Measurements from ENCODE around the gene DGKD.
"Not testable (repeated sequence)": the region's sequence is repeated elsewhere in the genome, so short reads cannot be mapped to it uniquely, and the experiment has no call there.

DGKD gene, protein sequence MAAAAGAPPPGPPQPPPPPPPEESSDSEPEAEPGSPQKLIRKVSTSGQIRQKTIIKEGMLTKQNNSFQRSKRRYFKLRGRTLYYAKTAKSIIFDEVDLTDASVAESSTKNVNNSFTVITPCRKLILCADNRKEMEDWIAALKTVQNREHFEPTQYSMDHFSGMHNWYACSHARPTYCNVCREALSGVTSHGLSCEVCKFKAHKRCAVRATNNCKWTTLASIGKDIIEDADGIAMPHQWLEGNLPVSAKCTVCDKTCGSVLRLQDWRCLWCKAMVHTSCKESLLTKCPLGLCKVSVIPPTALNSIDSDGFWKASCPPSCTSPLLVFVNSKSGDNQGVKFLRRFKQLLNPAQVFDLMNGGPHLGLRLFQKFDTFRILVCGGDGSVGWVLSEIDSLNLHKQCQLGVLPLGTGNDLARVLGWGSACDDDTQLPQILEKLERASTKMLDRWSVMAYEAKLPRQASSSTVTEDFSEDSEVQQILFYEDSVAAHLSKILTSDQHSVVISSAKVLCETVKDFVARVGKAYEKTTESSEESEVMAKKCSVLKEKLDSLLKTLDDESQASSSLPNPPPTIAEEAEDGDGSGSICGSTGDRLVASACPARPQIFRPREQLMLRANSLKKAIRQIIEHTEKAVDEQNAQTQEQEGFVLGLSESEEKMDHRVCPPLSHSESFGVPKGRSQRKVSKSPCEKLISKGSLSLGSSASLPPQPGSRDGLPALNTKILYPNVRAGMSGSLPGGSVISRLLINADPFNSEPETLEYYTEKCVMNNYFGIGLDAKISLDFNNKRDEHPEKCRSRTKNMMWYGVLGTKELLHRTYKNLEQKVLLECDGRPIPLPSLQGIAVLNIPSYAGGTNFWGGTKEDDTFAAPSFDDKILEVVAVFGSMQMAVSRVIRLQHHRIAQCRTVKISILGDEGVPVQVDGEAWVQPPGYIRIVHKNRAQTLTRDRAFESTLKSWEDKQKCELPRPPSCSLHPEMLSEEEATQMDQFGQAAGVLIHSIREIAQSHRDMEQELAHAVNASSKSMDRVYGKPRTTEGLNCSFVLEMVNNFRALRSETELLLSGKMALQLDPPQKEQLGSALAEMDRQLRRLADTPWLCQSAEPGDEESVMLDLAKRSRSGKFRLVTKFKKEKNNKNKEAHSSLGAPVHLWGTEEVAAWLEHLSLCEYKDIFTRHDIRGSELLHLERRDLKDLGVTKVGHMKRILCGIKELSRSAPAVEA

DNA sequence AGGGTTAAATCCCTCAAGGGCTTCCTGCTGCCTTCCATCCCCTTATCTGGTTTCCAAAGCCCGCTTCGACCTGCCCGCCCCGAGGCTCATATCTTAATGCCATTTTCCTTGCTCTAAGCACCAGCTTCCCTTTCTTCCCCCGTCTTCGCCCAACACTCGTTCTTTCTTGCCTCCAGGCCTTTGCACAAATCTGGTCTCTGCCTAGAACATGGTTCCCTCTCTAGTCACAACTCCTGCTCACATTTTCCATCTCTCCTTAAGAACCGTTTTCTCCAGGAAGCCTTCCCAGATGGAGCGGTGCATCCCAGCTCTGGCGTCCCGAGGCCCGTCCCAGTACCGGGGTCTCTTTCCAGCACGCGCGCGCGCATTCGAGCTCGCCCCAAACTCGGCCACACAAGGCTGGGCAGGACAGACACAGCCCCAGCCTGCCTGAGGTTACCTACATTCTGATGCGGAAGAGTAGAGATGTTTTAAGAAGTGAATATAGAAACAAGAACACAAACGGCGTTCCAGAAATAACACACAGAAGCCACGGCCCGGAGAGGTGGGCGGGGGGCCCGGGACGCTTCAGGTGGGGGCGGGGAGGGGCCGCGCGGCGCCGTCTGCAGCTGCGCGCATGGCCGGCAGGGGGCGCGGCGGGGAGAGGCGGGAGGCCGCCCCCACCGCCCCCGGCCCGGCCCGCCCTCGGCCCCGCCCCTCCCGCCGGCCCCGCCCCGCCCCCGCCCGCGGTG is at the start of gene DGKD:
Gene DGKD (plus strand): TSS at position 726 of the 731 bp plus-strand sequence. CDS start 25 bp downstream, outside the sequence.
- FAIRE-seq: no peak

- no peak for FAIRE-seq
Observed at GRCh38 chr2:233307565-233307964, 46.7 kb upstream of the DGKD start, which contains the start of gene SAG. Gene SAG (plus strand): TSS chr2:233307816. CDS start chr2:233309190, 1,374 bp downstream.

- no peak for FAIRE-seq
Observed at GRCh38 chr2:233311241-233311926, 42.9 kb upstream of the DGKD start.

DNA sequence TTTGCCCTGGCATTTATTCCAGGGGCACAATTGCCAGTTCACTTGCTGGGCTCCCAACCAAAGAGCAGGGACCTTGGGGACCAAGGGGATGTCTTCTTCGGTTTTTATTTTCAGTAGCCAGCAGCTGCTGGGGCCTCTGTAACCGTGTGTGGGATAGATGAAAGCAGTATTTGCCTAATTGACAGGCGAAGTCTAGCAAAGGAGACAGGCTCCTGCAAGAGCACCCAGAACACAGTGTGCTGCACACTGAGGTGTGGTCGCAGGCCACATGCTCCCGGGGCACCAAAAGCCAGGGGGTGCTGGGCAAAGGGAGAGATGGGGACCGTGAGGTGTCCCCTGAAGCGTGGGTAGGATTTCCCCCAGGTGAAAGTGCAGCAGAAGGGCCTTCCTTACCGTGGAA is 41.4 kb upstream of the DGKD start:
- FAIRE-seq: no peak

DNA sequence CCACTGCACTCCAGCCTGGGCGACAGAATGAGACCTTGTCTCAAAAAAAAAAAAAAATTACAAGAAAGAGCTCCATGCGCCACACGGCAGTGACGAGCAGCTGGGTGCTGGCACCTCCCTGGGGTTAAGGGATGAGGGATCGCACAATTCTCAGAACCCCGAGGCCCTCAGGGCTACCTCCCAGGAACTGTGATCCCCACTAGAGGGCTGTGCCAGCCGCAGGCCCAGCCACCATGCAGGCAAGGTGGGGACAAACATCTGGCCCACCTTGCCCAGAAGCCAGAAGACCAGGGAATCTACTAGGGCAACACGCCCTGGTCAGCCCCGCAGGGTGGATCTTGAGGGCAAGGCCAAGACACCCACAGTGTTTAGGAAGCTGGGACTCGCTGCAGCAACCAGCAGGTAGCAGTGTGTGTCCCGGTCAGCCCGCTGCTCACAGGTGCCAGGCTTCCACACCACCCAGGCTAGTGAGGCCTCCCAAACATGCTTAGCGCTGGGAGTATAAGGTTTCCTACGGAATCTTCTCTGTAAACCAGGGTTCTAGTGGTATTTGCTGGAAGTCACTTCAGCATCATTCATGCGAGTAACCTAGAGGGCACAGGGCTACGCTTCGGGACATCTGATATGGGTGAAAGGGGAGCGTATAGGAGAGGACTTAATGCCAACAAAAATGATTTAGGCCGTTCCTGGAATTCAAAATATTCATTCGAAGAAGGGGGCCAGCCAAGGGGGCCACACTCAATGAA is 39.9 kb upstream of the DGKD start:
- FAIRE-seq: no peak

GRCh38 chr2:233317196-233317943 is 36.9 kb upstream of the DGKD start:
- FAIRE-seq: no peak

GRCh38 chr2:233319256-233319655 is 35.0 kb upstream of the DGKD start:
- no peak for FAIRE-seq

- no peak for FAIRE-seq
Observed at GRCh38 chr2:233320470-233320869, 33.8 kb upstream of the DGKD start.

- no peak for FAIRE-seq
Observed at GRCh38 chr2:233321166-233321565, 33.1 kb upstream of the DGKD start.

DNA sequence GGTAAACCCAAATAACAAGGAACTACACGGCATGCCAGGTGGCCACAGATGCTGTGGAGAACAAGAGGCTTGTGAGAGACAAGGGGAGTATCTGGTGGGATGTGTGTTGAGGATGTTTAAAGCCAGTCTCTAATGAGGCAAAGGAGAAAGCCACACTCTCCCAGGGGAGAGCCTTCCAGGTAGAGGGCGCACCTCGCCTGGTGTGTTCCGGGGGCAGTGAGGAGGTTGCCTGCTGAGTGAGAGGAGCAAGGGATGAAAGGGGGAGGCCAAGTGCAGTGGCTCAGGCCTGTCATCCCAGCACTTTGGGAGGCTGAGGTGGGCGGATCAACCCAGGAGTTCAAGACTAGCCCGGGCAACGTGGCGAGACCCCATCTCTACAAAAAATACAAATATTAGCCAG is 30.4 kb upstream of the DGKD start:
- FAIRE-seq: no peak

DNA sequence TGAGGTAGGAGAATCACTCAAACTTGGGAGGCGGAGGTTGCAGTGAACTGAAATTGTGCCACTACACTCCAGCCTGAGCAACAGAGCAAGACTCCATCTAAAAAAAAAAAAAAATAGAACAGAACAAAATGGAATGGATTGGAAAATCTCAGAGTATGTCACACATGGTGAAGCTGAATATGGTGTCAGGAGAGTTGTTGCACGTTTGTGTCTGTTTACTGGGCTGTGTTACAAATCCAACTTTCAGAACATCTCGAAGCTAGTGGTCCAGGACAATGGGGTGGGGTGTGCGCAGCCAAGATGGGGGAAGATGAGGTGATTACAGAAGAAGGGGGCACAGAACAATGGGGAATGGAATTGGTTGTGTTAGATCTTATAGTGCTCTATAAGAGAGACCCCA is 29.0 kb upstream of the DGKD start:
- FAIRE-seq: no peak

- no peak for FAIRE-seq
Observed at GRCh38 chr2:233325814-233326213, 28.5 kb upstream of the DGKD start.

- FAIRE-seq: no peak
Observed at GRCh38 chr2:233326500-233326899, 27.8 kb upstream of the DGKD start.

- FAIRE-seq: no peak
Observed at GRCh38 chr2:233328922-233329321, 25.4 kb upstream of the DGKD start.

DNA sequence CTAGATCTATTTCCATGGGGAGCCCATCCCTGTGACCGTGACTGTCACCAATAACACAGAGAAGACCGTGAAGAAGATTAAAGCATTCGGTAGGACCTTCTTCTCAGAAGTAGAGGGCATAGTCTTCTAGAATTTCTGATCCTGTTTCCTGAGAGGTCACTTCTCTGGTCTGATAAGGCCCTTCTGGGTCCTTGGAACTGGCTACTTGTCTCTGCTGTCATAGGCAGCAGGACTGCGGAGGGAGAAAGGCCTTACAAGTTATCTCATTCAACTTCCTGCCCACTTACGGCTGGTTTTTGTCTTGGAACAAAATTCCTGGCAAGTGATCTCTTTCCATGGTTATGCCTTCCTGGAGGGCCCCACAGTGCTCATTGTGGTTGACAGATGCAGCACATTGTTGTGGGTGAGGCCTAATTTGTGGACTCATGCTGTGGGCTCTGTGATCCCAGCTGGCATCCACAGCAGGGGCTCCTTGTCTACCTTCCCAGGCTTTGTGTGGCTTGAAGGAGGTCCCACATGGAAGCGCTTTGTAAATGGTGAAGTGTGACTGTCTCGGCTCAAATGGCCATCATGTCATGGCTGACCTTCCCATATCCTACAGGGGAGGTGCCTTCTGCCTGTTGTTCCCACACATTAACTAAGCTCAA is 24.7 kb upstream of the DGKD start:
- no peak for FAIRE-seq

DNA sequence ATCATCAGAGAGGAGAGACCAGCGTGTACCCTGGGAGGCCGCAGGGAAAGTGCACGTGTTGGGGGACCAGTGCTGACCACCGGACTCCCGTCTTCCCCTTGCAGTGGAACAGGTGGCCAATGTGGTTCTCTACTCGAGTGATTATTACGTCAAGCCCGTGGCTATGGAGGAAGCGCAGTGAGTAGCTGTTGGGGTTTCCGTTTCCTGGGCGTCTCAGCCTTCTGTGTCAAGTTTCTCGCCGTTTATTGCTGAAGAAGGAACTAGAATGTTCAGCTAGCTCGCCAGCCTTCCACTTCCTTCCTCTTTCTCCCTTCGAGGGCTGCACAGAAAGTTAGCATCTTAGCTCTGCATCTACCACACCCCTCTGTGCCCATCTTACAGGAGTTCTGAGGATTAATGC is 22.8 kb upstream of the DGKD start:
- FAIRE-seq: no peak

- FAIRE-seq: no peak
Observed at GRCh38 chr2:233332125-233332524, 22.2 kb upstream of the DGKD start.

DNA sequence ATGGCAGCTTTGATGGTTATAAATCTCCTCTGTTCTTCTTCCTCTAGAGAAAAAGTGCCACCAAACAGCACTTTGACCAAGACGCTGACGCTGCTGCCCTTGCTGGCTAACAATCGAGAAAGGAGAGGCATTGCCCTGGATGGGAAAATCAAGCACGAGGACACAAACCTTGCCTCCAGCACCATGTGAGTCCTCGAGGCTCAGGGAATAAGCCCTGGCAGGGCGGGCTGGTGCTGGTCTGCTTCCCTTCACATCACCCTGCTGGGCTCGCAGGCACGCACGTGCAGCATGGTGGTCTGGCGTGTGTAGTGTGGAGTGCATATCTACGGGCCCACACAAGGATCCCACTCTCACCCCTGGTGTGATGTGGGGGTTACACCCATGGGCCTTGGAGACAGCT is 19.4 kb upstream of the DGKD start:
- no peak for FAIRE-seq

DNA sequence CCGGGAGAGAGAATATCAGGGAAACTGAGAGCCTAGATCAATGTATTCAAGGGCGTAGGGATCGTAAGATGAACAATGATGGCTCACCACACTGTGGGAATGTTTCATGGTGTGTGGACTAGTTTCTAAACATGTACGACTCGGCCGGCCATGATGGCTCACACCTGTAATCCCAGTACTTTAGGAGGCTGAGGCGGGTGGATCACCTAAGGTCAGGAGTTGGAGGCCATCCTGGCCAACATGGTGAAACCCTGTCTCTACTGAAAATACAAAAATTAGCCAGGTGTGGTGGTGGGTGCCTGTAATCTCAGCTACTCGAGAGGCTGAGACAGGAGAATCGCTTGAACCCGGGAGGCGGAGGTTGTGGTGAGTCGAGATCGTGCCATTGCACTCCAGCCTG is 18.2 kb upstream of the DGKD start:
- not testable (repeated sequence) for FAIRE-seq

DNA sequence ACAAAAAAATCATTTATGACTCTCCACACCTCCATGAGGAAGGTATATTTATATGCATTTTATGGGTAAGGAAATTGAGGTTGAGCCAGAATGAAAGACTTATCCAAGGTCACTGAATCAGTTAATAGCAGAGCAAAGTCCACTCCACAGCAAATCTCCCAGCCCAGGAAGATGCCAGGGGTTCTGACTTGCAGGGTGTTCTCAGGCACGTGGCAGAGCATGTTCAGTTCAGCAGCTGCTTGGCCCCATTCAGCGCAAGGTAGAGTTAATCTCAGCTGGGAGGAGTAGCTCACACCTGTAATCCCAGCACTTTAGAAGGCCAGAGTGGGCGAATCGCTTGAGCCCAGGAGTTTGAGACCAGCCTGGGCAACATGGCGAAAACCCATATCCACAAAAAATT is 17.8 kb upstream of the DGKD start:
- FAIRE-seq: no peak

Measured in A204.1 (cell line).